Right atrium auricular region (tissue), 2 donors: ENCODE results near the gene PRDM15. TPM values are rescaled to one million over a fixed set of nuclear protein-coding genes. Genes with fewer than 3 reads are reported as not detected.

ENCODE experiments used
- DNase-seq: peaks from one replicate; pipeline ENCODE4 v3.0.0-alpha.2; 2019; ENCODE audit warnings: low spot score
- H3K27ac ChIP-seq, 2 donors: fragments of 200-600 bp; sonication (generic); 1 replicate in 1 of 2; 2 replicates in 1 of 2; pipeline ENCODE4 v1.5.1; 2016 to 2019
- H3K27me3 ChIP-seq, 2 donors: fragments of 200-600 bp; sonication (generic); one replicate each; pipeline versions ENCODE4 v1.5.1 to v1.6.0; 2017 to 2019
- H3K36me3 ChIP-seq: fragments of 200-600 bp; sonication (generic); one replicate; pipeline ENCODE4 v1.5.1; 2016
- H3K4me1 ChIP-seq, 2 donors: fragments of 200-600 bp; sonication (generic); one replicate each; pipeline versions ENCODE4 v1.5.1 to v1.6.0; 2017 to 2019
- H3K4me3 ChIP-seq, 2 donors: fragments of 200-600 bp; sonication (generic); 1 replicate in 1 of 2; 2 replicates in 1 of 2; pipeline ENCODE4 v1.5.1; 2017 to 2019; ENCODE audit warnings: mild to moderate bottlenecking in 1 of 2, moderate library complexity in 1 of 2
- H3K9me3 ChIP-seq, 2 donors: fragments of 200-600 bp; sonication (generic); one replicate each; pipeline ENCODE4 v1.5.1; 2019
- total RNA-seq, 2 donors: library from RNA; depleted of rRNA; stranded (reverse); fragments of >200 nt; gene quantifications; one replicate each; pipeline ENCODE4 v1.1.0, GENCODE V29; 2016
- TF ChIP-seq, protein P1 (sequence below), 2 donors: fragments of 200-600 bp; sonication (generic); IDR thresholded peaks; one replicate each; pipeline ENCODE4 v1.5.1; 2019; ENCODE audit warnings: antibody characterized with exemption in 2 of 2

Gene PRDM15
- total RNA-seq, 2 donors from 2014 or later: 2.6 to 4.2 TPM

DNA sequence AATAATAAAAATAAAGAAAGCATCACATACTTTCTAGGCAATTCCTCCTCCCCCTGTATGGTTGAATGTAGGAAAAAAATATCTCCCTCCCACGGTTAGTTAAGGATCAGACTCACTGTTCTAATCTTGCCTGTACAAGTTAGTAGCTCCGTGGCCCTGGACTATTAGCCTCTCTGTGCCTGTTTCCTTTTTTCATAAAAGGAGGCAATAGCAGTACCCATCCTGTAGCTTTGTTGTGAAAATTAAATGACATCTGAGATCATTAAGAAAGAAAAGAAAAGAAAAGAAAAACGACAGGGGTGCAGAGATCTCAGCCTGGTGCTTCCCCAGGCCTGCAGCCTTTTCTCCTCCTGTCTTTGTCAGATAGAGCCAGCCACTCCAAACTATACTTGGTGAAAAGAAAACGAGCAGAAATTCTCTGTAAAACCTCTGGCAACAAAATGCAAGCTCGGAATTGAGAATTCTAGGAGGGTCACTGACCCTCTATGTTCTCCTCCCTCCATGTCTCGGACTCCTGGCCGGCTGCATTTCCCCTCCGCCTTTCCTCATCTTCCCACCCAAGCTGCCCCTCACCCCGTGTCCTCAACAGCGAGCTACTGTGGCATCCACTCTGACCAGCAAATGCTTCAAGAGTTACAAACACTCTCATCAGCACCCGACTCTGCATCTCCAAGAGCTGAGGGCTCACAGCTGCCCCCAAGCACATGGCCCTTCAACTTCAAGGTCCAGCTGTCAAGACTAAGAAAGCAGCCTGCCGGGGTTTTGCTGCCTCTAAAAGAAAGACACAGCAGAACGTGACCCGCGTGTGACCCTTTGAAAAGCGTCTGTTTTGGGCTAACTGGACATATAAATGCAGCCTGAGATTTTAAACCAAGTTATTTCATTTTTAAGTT, 125.9 kb downstream of the PRDM15 start:
- Histone ChIP-seq H3K4me3 (no peak overlapping the region), H3K36me3 (no peaks in the 10 kb centered on the region), H3K27ac (no peak overlapping the region), H3K9me3 (no peaks in the 10 kb centered on the region), H3K4me1 (peaks cover 0 to 13% of the 10 kb centered on the region in 2 donors), H3K27me3 (no peaks in the 10 kb centered on the region)
- TF ChIP-seq, protein P1, sequence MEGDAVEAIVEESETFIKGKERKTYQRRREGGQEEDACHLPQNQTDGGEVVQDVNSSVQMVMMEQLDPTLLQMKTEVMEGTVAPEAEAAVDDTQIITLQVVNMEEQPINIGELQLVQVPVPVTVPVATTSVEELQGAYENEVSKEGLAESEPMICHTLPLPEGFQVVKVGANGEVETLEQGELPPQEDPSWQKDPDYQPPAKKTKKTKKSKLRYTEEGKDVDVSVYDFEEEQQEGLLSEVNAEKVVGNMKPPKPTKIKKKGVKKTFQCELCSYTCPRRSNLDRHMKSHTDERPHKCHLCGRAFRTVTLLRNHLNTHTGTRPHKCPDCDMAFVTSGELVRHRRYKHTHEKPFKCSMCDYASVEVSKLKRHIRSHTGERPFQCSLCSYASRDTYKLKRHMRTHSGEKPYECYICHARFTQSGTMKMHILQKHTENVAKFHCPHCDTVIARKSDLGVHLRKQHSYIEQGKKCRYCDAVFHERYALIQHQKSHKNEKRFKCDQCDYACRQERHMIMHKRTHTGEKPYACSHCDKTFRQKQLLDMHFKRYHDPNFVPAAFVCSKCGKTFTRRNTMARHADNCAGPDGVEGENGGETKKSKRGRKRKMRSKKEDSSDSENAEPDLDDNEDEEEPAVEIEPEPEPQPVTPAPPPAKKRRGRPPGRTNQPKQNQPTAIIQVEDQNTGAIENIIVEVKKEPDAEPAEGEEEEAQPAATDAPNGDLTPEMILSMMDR (IDR thresholded peaks at IDR 0.05): no peak
- DNase-seq: no peak

DNA sequence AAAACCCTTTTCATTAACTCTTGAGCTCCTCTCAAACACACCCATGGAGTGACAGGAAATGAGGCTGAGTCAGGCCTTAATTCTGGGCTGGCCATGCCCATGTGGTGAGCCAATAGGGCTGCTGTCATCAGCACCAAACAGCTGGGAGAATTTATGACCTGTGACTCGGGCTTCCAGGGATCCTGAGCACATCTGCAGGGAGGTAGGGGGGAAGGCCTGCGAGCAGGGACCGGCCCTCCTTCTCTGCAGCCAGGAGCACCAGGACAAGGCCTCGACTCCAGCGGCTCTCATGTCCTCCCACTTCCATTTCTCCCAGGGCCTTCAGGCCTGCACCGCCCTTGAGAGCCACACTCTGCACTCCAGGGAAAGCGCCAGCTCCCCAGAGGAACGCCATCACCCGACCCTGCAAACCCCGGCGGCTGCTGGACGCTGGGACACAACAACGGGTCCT, 126.9 kb downstream of the PRDM15 start:
- Histone ChIP-seq H3K27ac (no peak overlapping the region), H3K9me3 (no peaks in the 10 kb centered on the region), H3K36me3 (no peaks in the 10 kb centered on the region), H3K4me3 (no peak overlapping the region), H3K27me3 (no peaks in the 10 kb centered on the region), H3K4me1 (peaks cover 0 to 13% of the 10 kb centered on the region in 2 donors)
- TF ChIP-seq, protein P1 (IDR thresholded peaks at IDR 0.05): no peak
- no peak for DNase-seq

DNA sequence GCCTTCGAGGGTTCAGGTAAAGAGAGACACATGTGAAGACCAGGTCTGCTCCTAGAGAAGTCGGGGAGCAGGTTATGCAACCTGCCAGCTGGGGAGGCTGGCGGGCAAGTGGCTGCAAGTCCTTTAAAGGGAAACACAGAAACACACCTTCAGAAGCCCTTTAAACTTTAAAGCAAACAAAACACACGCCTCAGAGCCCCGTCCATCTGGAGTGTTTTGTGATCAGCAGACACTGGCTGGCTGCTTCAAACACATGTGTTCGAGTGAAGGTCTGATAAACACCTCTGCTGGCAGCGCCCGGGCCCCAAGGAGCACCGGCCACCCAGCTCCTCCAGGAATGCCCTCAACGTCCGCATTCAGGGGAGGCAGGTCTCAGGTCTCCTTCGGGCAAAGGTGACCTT, 127.5 kb downstream of the PRDM15 start:
- DNase-seq: no peak
- TF ChIP-seq, protein P1 (IDR thresholded peaks at IDR 0.05): no peak
- no peak overlapping the region for H3K27ac ChIP-seq
- no peaks in the 10 kb centered on the region for H3K36me3 ChIP-seq
- H3K4me3 ChIP-seq: no peak overlapping the region
- no peaks in the 10 kb centered on the region for H3K27me3 ChIP-seq
- no peaks in the 10 kb centered on the region for H3K9me3 ChIP-seq
- H3K4me1 ChIP-seq: peaks cover 0 to 13% of the 10 kb centered on the region in 2 donors

DNA sequence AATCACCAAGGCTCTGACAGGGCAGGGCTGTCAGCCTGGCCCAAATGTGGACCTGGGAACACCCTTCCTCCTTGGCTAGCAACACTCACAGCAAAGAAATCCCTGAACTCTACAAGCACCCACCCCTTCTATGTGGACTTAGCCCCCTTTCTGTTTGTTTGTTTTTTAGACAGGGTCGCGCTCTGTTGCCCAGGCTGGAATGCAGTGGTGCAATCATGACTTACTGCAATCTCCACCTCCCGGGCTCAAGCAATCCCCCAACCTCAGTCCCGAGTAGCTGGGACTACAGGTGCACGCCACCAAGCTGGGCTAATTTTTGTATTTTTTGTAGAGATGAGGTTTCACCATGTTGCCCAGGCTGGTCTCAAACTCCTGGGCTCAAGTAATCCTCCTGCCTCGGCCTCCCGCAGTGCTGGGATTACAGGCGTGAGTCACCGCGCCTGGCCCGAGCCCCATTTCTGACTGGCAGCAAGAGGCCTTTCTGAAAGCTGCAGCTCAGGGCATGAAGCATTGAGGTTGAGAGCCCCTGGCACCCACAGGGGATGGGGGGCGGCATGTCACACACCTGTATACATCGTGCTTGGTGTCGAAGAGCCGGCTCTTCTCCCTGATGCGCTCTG, 128.5 kb downstream of the PRDM15 start:
- TF ChIP-seq, protein P1 (IDR thresholded peaks at IDR 0.05): no peak
- Histone ChIP-seq H3K4me3 (no peak overlapping the region), H3K27ac (no peak overlapping the region), H3K9me3 (no peaks in the 10 kb centered on the region), H3K4me1 (peaks cover 0 to 13% of the 10 kb centered on the region in 2 donors), H3K27me3 (no peaks in the 10 kb centered on the region), H3K36me3 (no peaks in the 10 kb centered on the region)
- no peak for DNase-seq

DNA sequence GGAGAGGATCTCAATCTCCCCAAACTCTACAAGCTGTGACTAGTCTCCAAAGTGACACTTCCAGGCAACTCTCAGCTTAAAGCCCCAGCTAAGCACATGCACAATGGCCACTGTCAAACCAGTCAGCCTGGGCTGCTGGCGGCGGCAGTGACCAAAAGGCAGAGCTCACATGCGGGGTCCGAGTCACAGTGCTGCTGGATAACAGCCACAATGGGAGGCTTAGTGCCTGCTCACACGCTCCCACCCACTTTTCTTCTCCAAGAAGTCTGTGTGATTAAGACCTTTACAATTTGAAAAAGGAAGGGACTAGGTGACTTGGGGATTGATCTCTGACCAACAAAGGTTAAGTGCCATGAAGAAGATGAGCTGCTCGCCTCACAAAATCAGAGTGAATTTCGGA, 129.1 kb downstream of the PRDM15 start:
- H3K27ac ChIP-seq: no peak overlapping the region
- TF ChIP-seq, protein P1 (IDR thresholded peaks at IDR 0.05): no peak
- peaks cover 0 to 13% of the 10 kb centered on the region in 2 donors for H3K4me1 ChIP-seq
- H3K4me3 ChIP-seq: no peak overlapping the region
- no peaks in the 10 kb centered on the region for H3K27me3 ChIP-seq
- no peaks in the 10 kb centered on the region for H3K36me3 ChIP-seq
- DNase-seq: no peak
- no peaks in the 10 kb centered on the region for H3K9me3 ChIP-seq
